IMR-90 (cell line): ENCODE data around the gene JAKMIP2. TPM values are rescaled to one million over a fixed set of nuclear protein-coding genes. Genes with fewer than 3 reads are reported as not detected.

ENCODE experiments used
- ATAC-seq: fragments of 200-7000 bp; cut with Tn5 transposase; 2 replicates; pipeline ENCODE4 v1.9.1; 2020; ENCODE audit warnings: low read depth, mild to moderate bottlenecking, moderate library complexity
- BruUV-seq: library from RNA; stranded (reverse); fragments of 400-500 nt; replicated peaks from 2 replicates; lab custom pipeline; 2021; lab: Mats Ljungman, UMichigan
- CTCF ChIA-PET: fragments of 300-600 bp; formaldehyde crosslinking; extraction: SDS; loops from one replicate; lab custom pipeline; 2021; ENCODE audit warnings: antibody characterized with exemption; lab: Yijun Ruan, JAX
- POLR2A ChIA-PET: fragments of 300-600 bp; sonication (Branson Sonifier 250); formaldehyde crosslinking; loops from one replicate; lab custom pipeline; 2022; ENCODE audit warnings: antibody characterized with exemption; ENCODE audit not compliant: unreplicated experiment; lab: Charles Lee
- DNase-seq: peaks from one replicate; pipeline ENCODE4 v3.0.0; 2013
- H2AFZ ChIP-seq: replicated peaks from 2 replicates; pipeline ENCODE3; 2013; ENCODE audit warnings: low read length, mild to moderate bottlenecking; ENCODE audit not compliant: poor library complexity
- H2AK5ac ChIP-seq: 2 replicates; pipeline ENCODE4 v1.6.1; 2013; ENCODE audit warnings: low read depth, low read length, inconsistent platforms
- H2AK9ac ChIP-seq: replicated peaks from 2 replicates; pipeline ENCODE3; 2013; ENCODE audit warnings: mild to moderate bottlenecking, low read depth, low read length, moderate library complexity; ENCODE audit not compliant: poor library complexity
- H2BK120ac ChIP-seq: 2 replicates; pipeline ENCODE4 v1.6.1; 2013; ENCODE audit warnings: low read depth, low read length, inconsistent platforms
- H2BK15ac ChIP-seq: 3 replicates; pipeline ENCODE4 v1.6.1; 2013; ENCODE audit warnings: low read depth, low read length, inconsistent platforms
- H2BK20ac ChIP-seq: 2 replicates; pipeline ENCODE4 v1.6.1; 2013; ENCODE audit warnings: low read depth, mild to moderate bottlenecking, inconsistent platforms, low read length, moderate library complexity
- H2BK5ac ChIP-seq: 2 replicates; pipeline ENCODE4 v1.6.1; 2013; ENCODE audit warnings: mild to moderate bottlenecking, low read depth, low read length, inconsistent platforms; ENCODE audit not compliant: poor library complexity, severe bottlenecking
- H3K14ac ChIP-seq: replicated peaks from 2 replicates; pipeline ENCODE4 v1.6.1; 2013; ENCODE audit warnings: low read depth, low read length, inconsistent platforms
- H3K18ac ChIP-seq: 2 replicates; pipeline ENCODE4 v1.6.1; 2013; ENCODE audit warnings: low read depth, low read length, control low read depth
- H3K23ac ChIP-seq: 2 replicates; pipeline ENCODE4 v1.6.1; 2013; ENCODE audit warnings: low read depth, low read length, inconsistent platforms
- H3K27ac ChIP-seq: 2 replicates; pipeline ENCODE4 v1.5.1; 2013; ENCODE audit warnings: mild to moderate bottlenecking, control low read depth, low read length; ENCODE audit not compliant: insufficient read depth
- H3K27me3 ChIP-seq: 2 replicates; pipeline ENCODE4 v1.6.1; 2013; ENCODE audit warnings: low read length; ENCODE audit not compliant: control insufficient read depth, insufficient read depth
- H3K36me3 ChIP-seq: 2 replicates; pipeline ENCODE4 v1.6.1; 2013; ENCODE audit warnings: low read length, mixed read lengths; ENCODE audit not compliant: control insufficient read depth, insufficient read depth
- H3K4ac ChIP-seq: 2 replicates; pipeline ENCODE4 v1.6.1; 2013; ENCODE audit warnings: low read depth, low read length, inconsistent platforms
- H3K4me1 ChIP-seq: 2 replicates; pipeline ENCODE4 v1.6.1; 2013; ENCODE audit warnings: low read length, mixed read lengths; ENCODE audit not compliant: control insufficient read depth, insufficient read depth
- H3K4me2 ChIP-seq: 2 replicates; pipeline ENCODE4 v1.6.1; 2013; ENCODE audit warnings: low read depth, mild to moderate bottlenecking, control low read depth, low read length, moderate library complexity
- H3K4me3 ChIP-seq: 2 replicates; pipeline ENCODE4 v1.5.1; 2013; ENCODE audit warnings: low read depth, mild to moderate bottlenecking, control low read depth, low read length, moderate library complexity; ENCODE audit not compliant: insufficient read depth
- H3K56ac ChIP-seq: 2 replicates; pipeline ENCODE4 v1.6.1; 2013; ENCODE audit warnings: low read length, inconsistent platforms; ENCODE audit not compliant: insufficient read depth; ENCODE audit errors: extremely low read depth
- H3K79me1 ChIP-seq, 2 experiments: 2 replicates each; pipeline ENCODE4 v1.6.1; 2013; ENCODE audit warnings: low read length in 2 of 2, inconsistent platforms in 1 of 2, low read depth in 1 of 2
- H3K9ac ChIP-seq: 2 replicates; pipeline ENCODE4 v1.6.1; 2013; ENCODE audit warnings: low read depth, low read length, control low read depth
- H3K9me1 ChIP-seq: 2 replicates; pipeline ENCODE4 v1.6.1; 2013; ENCODE audit warnings: low read length, inconsistent platforms; ENCODE audit not compliant: insufficient read depth
- H3K9me3 ChIP-seq: 2 replicates; pipeline ENCODE4 v1.6.1; 2013; ENCODE audit warnings: low read length; ENCODE audit not compliant: control insufficient read depth, insufficient read depth
- H4K20me1 ChIP-seq: 2 replicates; pipeline ENCODE4 v1.6.1; 2013; ENCODE audit warnings: low read length, inconsistent platforms; ENCODE audit not compliant: insufficient read depth
- H4K5ac ChIP-seq: 2 replicates; pipeline ENCODE4 v1.6.1; 2013; ENCODE audit warnings: mild to moderate bottlenecking, low read depth, low read length, control low read depth
- H4K8ac ChIP-seq, 2 experiments: 2 replicates each; pipeline ENCODE4 v1.6.1; 2013; ENCODE audit warnings: low read depth in 2 of 2, low read length in 2 of 2, control low read depth in 1 of 2, inconsistent platforms in 1 of 2
- H4K91ac ChIP-seq: 2 replicates; pipeline ENCODE4 v1.6.1; 2013; ENCODE audit warnings: low read depth, low read length, inconsistent platforms; ENCODE audit not compliant: insufficient read depth
- BHLHE40 ChIP-seq: fragments of 150-350 bp; IDR thresholded peaks from 2 replicates; pipeline ENCODE4 v1.6.1; 2016; ENCODE audit warnings: mild to moderate bottlenecking, low read depth, low read length
- CEBPB ChIP-seq: IDR thresholded peaks from 2 replicates; pipeline ENCODE4 v1.6.1; 2012; ENCODE audit warnings: low read depth, low read length, improper control_type of control experiment
- CHD1 ChIP-seq: IDR thresholded peaks from 2 replicates; pipeline ENCODE4 v1.6.1; 2012; ENCODE audit warnings: low read depth, low read length, improper control_type of control experiment
- FOS ChIP-seq: fragments of 150-350 bp; IDR thresholded peaks from 2 replicates; pipeline ENCODE4 v1.6.1; 2016; ENCODE audit warnings: low read depth, low read length
- MAFK ChIP-seq: IDR thresholded peaks from 2 replicates; pipeline ENCODE4 v1.6.1; 2012; ENCODE audit warnings: low read depth, low read length, improper control_type of control experiment
- MAZ ChIP-seq: IDR thresholded peaks from 2 replicates; pipeline ENCODE4 v1.6.1; 2012; ENCODE audit warnings: low read depth, mild to moderate bottlenecking, low read length, improper control_type of control experiment, moderate library complexity, borderline replicate concordance
- MXI1 ChIP-seq: IDR thresholded peaks from 2 replicates; pipeline ENCODE4 v1.6.1; 2012; ENCODE audit warnings: low read depth, mild to moderate bottlenecking, low read length, moderate library complexity, borderline replicate concordance
- NFE2L2 ChIP-seq: fragments of 150-350 bp; IDR thresholded peaks from 2 replicates; pipeline ENCODE4 v1.6.1; 2016; ENCODE audit warnings: low read depth, mild to moderate bottlenecking, low read length
- POLR2A ChIP-seq: IDR thresholded peaks from 2 replicates; pipeline ENCODE4 v1.6.1; 2012; ENCODE audit warnings: mild to moderate bottlenecking, low read depth, low read length
- RAD21 ChIP-seq: IDR thresholded peaks from 2 replicates; pipeline ENCODE4 v1.6.1; 2012; ENCODE audit warnings: low read length, improper control_type of control experiment
- RCOR1 ChIP-seq: IDR thresholded peaks from 2 replicates; pipeline ENCODE4 v1.6.1; 2012; ENCODE audit warnings: mild to moderate bottlenecking, low read length, improper control_type of control experiment; ENCODE audit not compliant: insufficient replicate concordance
- SMC3 ChIP-seq: fragments of 150-350 bp; IDR thresholded peaks from 2 replicates; pipeline ENCODE4 v1.6.1; 2016; ENCODE audit warnings: low read depth, mild to moderate bottlenecking, antibody characterized with exemption, low read length, moderate library complexity
- WGBS, 2 experiments: methylation state at CpG; one replicate each; pipeline versions ENCODE4 v1.1.5 to v1.1.7; 2013; ENCODE audit warnings: missing lambda C conversion rate in 2 of 2; ENCODE audit not compliant: insufficient read length in 1 of 2; ENCODE audit errors: extremely low coverage in 2 of 2; 5-methylcytosine and 5-hydroxymethylcytosine counted together
- dilution Hi-C: fragments of 300-500 bp; cut with HindIII; formaldehyde crosslinking; loops from one replicate; pipeline ENCODE4 v1.14.3; 2018; ENCODE audit warnings: low sequenced_read_pairs; ENCODE audit not compliant: unreplicated experiment
- in situ Hi-C: fragments of 300-500 bp; cut with MboI; formaldehyde crosslinking; loops from 3 replicates; pipeline ENCODE4 v1.14.3; 2019; ENCODE audit warnings: low sequenced_read_pairs, inconsistent platforms, mixed read lengths
- intact Hi-C: fragments of 100-400 bp; cut with micrococcal nuclease; formaldehyde crosslinking; loops from 2 replicates; pipeline ENCODE4 v1.10.0; 2022
- polyA plus RNA-seq, 3 experiments: library from polyadenylated mRNA; depleted of rRNA; stranded (reverse); fragments of >200 nt; gene quantifications; 2 replicates each; pipeline ENCODE4 v1.2.3, GENCODE V29; 2012; ENCODE audit warnings: low replicate concordance in 1 of 3
- total RNA-seq: library from RNA; depleted of rRNA; stranded (reverse); fragments of >200 nt; gene quantifications from 2 replicates; pipeline ENCODE4 v1.2.3, GENCODE V29; 2012
- TF ChIP-seq, protein P1 (sequence below): fragments of 150-350 bp; IDR thresholded peaks from 2 replicates; pipeline ENCODE4 v1.6.1; 2016; ENCODE audit warnings: low read depth, mild to moderate bottlenecking, low read length, moderate library complexity, borderline replicate concordance
- TF ChIP-seq, protein P2 (sequence below): fragments of 150-350 bp; IDR thresholded peaks from 2 replicates; pipeline ENCODE4 v1.6.1; 2017; ENCODE audit warnings: mild to moderate bottlenecking, antibody characterized with exemption, low read length, low read depth

Gene JAKMIP2
- total and polyA plus RNA-seq, 2 of the 4 experiments (the other 2 are of a cell fraction): under 0.01 TPM; not detected in 1

DNA sequence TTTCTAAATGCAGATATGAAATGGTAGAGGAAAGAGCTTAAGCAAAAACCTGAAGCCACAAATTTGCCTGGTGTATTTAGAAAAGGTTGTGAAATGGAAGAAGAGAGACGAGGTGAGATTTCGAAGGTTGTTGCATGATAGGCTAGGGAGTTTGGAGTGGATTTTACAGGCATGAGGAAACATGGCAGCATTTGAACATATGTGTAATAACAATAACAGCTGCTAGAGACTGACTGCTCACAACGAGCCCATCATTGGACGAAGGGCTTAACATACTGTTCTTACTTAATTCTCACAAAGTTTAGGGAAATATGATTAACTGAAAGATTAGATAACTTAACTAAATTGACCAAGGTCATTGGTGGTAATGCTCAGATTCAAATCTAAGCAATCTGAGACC lies 108.1 kb downstream of the JAKMIP2 start:
- POLR2A ChIA-PET: no interaction called here
- Histone ChIP-seq H2AFZ (no peak overlapping the region), H2BK120ac (no peak overlapping the region), H3K27ac (no peak overlapping the region), H3K9me3 (no peaks in the 10 kb centered on the region), H3K27me3 (no peaks in the 10 kb centered on the region; the same call in 1 of the 2 replicates), H4K8ac (no peak overlapping the region), H3K4me1 (no peaks in the 10 kb centered on the region), H3K9ac (no peak overlapping the region), H2AK9ac (no peak overlapping the region), H3K23ac (no peak overlapping the region), H3K4me3 (no peak overlapping the region), H4K5ac (no peak overlapping the region), H3K79me1 (no peaks in the 10 kb centered on the region), H3K4ac (no peak overlapping the region), H4K91ac (no peak overlapping the region), H2BK15ac (no peak overlapping the region), H3K9me1 (no peaks in the 10 kb centered on the region), H4K20me1 (no peaks in the 10 kb centered on the region), H3K4me2 (no peak overlapping the region), H3K14ac (no peak overlapping the region), H3K36me3 (no peaks in the 10 kb centered on the region), H2BK20ac (no peak overlapping the region), H2AK5ac (no peak overlapping the region), H3K56ac (no peak overlapping the region), H2BK5ac (no peak overlapping the region), H3K18ac (no peak overlapping the region)
- no TSS peak for BruUV-seq
- TF ChIP-seq FOS: no peak
- TF ChIP-seq NFE2L2: no peak
- TF ChIP-seq MAFK: no peak
- no peak for TF ChIP-seq RAD21
- no peak for TF ChIP-seq CHD1
- TF ChIP-seq, protein P1, sequence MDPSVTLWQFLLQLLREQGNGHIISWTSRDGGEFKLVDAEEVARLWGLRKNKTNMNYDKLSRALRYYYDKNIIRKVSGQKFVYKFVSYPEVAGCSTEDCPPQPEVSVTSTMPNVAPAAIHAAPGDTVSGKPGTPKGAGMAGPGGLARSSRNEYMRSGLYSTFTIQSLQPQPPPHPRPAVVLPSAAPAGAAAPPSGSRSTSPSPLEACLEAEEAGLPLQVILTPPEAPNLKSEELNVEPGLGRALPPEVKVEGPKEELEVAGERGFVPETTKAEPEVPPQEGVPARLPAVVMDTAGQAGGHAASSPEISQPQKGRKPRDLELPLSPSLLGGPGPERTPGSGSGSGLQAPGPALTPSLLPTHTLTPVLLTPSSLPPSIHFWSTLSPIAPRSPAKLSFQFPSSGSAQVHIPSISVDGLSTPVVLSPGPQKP: no peak
- no peak for TF ChIP-seq CEBPB
- no peak for TF ChIP-seq SMC3
- TF ChIP-seq, protein P2, sequence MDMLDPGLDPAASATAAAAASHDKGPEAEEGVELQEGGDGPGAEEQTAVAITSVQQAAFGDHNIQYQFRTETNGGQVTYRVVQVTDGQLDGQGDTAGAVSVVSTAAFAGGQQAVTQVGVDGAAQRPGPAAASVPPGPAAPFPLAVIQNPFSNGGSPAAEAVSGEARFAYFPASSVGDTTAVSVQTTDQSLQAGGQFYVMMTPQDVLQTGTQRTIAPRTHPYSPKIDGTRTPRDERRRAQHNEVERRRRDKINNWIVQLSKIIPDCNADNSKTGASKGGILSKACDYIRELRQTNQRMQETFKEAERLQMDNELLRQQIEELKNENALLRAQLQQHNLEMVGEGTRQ: no peak
- no peak for TF ChIP-seq POLR2A
- no peak for TF ChIP-seq MXI1
- TF ChIP-seq BHLHE40: no peak
- no peak for TF ChIP-seq RCOR1
- TF ChIP-seq MAZ: no peak
- in situ Hi-C loops: no loop called here
- no peak for ATAC-seq
- intact Hi-C loops: no loop called here
- dilution Hi-C loops: no loop called here
- CTCF ChIA-PET: interaction anchor here (0.7 kb wide), 1 partner anchor 26 kb away, joined by 3 read pairs; no protein-coding TSS in a partner anchor
- no peak for DNase-seq
- WGBS, 2 experiments: 100% methylated on average over 2 of the region's 4 CpGs; no CpG with 5 or more reads in 1 of the 2 experiments
